GM12801 (cell line): ENCODE results near the gene TEKT5.

Experiments used
- TF ChIP-seq, protein P1 (sequence below): IDR thresholded peaks from one replicate; pipeline ENCODE4 v1.5.1; 2011; ENCODE audit warnings: control low read depth; ENCODE audit not compliant: insufficient read length; ENCODE audit errors: extremely low read depth

TEKT5 gene

DNA sequence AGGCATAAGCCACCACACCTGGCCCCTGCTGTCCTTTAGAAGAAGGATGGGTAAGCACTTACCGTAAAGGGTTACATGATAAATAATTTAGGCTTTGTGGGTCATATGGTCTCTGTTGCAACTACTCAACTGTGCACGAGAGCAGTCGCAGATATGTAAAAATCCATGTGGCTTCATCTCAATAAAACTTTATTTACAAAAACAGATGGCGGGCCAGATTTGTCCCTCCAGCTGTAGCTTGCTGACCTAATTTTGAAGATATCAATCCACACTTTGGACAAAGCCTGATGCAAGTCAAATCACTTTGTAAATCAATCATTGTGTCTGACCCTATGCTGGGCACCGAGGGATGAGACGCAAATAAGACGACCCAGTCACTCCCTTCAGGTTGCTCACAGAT, 12.1 kb downstream of the TEKT5 start:
- TF ChIP-seq, protein P1, sequence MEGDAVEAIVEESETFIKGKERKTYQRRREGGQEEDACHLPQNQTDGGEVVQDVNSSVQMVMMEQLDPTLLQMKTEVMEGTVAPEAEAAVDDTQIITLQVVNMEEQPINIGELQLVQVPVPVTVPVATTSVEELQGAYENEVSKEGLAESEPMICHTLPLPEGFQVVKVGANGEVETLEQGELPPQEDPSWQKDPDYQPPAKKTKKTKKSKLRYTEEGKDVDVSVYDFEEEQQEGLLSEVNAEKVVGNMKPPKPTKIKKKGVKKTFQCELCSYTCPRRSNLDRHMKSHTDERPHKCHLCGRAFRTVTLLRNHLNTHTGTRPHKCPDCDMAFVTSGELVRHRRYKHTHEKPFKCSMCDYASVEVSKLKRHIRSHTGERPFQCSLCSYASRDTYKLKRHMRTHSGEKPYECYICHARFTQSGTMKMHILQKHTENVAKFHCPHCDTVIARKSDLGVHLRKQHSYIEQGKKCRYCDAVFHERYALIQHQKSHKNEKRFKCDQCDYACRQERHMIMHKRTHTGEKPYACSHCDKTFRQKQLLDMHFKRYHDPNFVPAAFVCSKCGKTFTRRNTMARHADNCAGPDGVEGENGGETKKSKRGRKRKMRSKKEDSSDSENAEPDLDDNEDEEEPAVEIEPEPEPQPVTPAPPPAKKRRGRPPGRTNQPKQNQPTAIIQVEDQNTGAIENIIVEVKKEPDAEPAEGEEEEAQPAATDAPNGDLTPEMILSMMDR = no peak

GRCh38 chr16:10681310-10682308, 13.1 kb downstream of the TEKT5 start:
- TF ChIP-seq, protein P1 = no peak

DNA sequence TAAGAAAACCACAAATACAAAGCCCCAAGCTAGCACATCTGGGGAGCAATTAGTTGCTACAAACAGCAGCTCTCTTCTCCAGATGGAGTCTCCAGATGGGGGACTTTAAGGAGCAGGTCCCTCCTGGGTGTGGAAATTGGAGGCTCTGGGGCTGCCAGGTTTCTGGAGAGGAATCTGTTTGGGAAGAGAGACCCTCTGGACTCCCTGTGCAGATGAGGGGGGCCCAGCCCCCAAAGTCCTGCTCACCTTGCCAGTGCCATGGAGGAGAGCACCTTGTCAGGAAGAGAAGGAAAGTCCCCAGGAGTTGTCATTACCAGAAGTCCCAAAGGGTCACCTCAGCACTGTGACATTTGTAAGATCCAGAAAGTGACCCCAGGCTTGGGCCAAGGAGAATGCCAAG, 14.8 kb downstream of the TEKT5 start:
- TF ChIP-seq, protein P1 = no peak

- TF ChIP-seq, protein P1 = no peak
Observed at GRCh38 chr16:10678655-10679054, 16.1 kb downstream of the TEKT5 start.

- TF ChIP-seq, protein P1 = no peak
Observed at GRCh38 chr16:10676284-10676683, 18.4 kb downstream of the TEKT5 start.

- TF ChIP-seq, protein P1 = no peak
Observed at GRCh38 chr16:10675861-10676260, 18.9 kb downstream of the TEKT5 start.

GRCh38 chr16:10675216-10675615, 19.5 kb downstream of the TEKT5 start:
- TF ChIP-seq, protein P1 = no peak
